NCI-H1694 treated with DMSO at 0.1 percent for 48 hours (cell line): ENCODE data around the gene OR6K6.

ENCODE experiments used
- DNase-seq: peaks from one replicate; lab custom pipeline; 2025; lab: John Stamatoyannopoulos, UW

Gene OR6K6

GRCh38 chr1:158754420-158754819 lies at the start of gene OR6K6:
OR6K6 (plus strand) TSS chr1:158754720; CDS start chr1:158754888, 168 bp downstream.
- DNase-seq, result no peak

- no peak for DNase-seq
These were observed 48.4 kb upstream of the OR6K6 start for GRCh38 chr1:158706096-158706495.

GRCh38 chr1:158711098-158711497 lies 43.4 kb upstream of the OR6K6 start:
- no peak for DNase-seq

- no peak for DNase-seq
These were observed 39.8 kb upstream of the OR6K6 start for GRCh38 chr1:158714754-158715153.

- DNase-seq, result no peak
These were observed 38.2 kb upstream of the OR6K6 start for GRCh38 chr1:158716335-158716734.

GRCh38 chr1:158717344-158717743 lies 37.2 kb upstream of the OR6K6 start:
- DNase-seq, result no peak

- DNase-seq, result no peak
These were observed 34.9 kb upstream of the OR6K6 start for GRCh38 chr1:158719664-158720063.

GRCh38 chr1:158720620-158721019 lies 33.9 kb upstream of the OR6K6 start, which contains the start of gene OR6K3:
OR6K3 (minus strand) TSS chr1:158720720; CDS start chr1:158718115, 2,605 bp downstream.
- DNase-seq, result no peak

GRCh38 chr1:158724442-158724841 lies 30.1 kb upstream of the OR6K6 start:
- DNase-seq, result no peak

- DNase-seq, result no peak
These were observed 25.9 kb upstream of the OR6K6 start for GRCh38 chr1:158728510-158729225.

- no peak for DNase-seq
These were observed 24.1 kb upstream of the OR6K6 start for GRCh38 chr1:158730453-158730852.

GRCh38 chr1:158731707-158732106 lies 22.8 kb upstream of the OR6K6 start:
- DNase-seq, result no peak

GRCh38 chr1:158732524-158732923 lies 22.0 kb upstream of the OR6K6 start:
- no peak for DNase-seq

GRCh38 chr1:158735848-158736247 lies 18.7 kb upstream of the OR6K6 start:
- DNase-seq, result no peak

GRCh38 chr1:158752155-158752712 lies 2.3 kb upstream of the OR6K6 start:
- DNase-seq, result no peak

GRCh38 chr1:158771950-158772866 lies 17.7 kb downstream of the OR6K6 start, which contains the start of gene OR6N1:
OR6N1 (minus strand) TSS chr1:158772195; CDS start chr1:158766682, 5,513 bp downstream.
- DNase-seq, result no peak

- DNase-seq, result no peak
These were observed 26.6 kb downstream of the OR6K6 start, which contains the start of gene OR6N2 for GRCh38 chr1:158781104-158781503. OR6N2 (minus strand) TSS chr1:158781204; CDS start chr1:158777635, 3,569 bp downstream.

- no peak for DNase-seq
These were observed 39.1 kb downstream of the OR6K6 start for GRCh38 chr1:158793604-158794003.

GRCh38 chr1:158794247-158794646 lies 39.7 kb downstream of the OR6K6 start:
- no peak for DNase-seq

GRCh38 chr1:158798531-158798930 lies 44.0 kb downstream of the OR6K6 start:
- no peak for DNase-seq

GRCh38 chr1:158799689-158800088 lies 45.2 kb downstream of the OR6K6 start:
- no peak for DNase-seq

- no peak for DNase-seq
These were observed 46.0 kb downstream of the OR6K6 start for GRCh38 chr1:158800526-158800925.
